Spleen (tissue), 7 donors: Measurements from ENCODE around the gene ACVR2B.

Source experiments
- CTCF ChIP-seq, 11 experiments: fragments of 200-600 bp in 7 of 11; fragments of 450-650 bp in 4 of 11; sonication (generic) in 4 of 11; IDR thresholded peaks in 8 of 11; conservative IDR thresholded peaks in 3 of 11; 1 replicate in 7 of 11; 2 replicates in 4 of 11; pipeline versions ENCODE4 v1.4.0 to v1.8.0; 2016 to 2021; ENCODE audit warnings: antibody characterized with exemption in 11 of 11, inconsistent platforms in 4 of 11, mild to moderate bottlenecking in 1 of 11
- POLR2A ChIP-seq, 3 donors: fragments of 450-650 bp; IDR thresholded peaks; one replicate each; pipeline ENCODE4 v1.5.1; 2017; ENCODE audit warnings: antibody characterized with exemption in 3 of 3, mild to moderate bottlenecking in 1 of 3
- POLR2AphosphoS5 ChIP-seq, 3 donors: sonication (generic); formaldehyde crosslinking; IDR thresholded peaks; one replicate each; pipeline ENCODE4 v1.5.1; 2017; ENCODE audit warnings: antibody characterized with exemption in 3 of 3
- donor health status: DM: no; HTN: no; CAD: no; lungs with moderate emphysema.
- donor health status: DM: no; HTN: no; CAD: no.
- donor health status: DM: no; HTN: no; CAD: no.

- TF ChIP-seq CTCF (IDR thresholded peaks at IDR 0.05 in 8 of 11, conservative IDR thresholded peaks at IDR 0.05 in 3 of 11) (no peak), POLR2AphosphoS5 (IDR thresholded peaks at IDR 0.05) (no peak), POLR2A (IDR thresholded peaks at IDR 0.05) (no peak)
Measured at GRCh38 chr3:38510631-38511030, 56.9 kb downstream of the ACVR2B start.
